ENCODE results near the gene ARSJ.
"Not testable (repeated sequence)": the region's sequence is repeated elsewhere in the genome, so short reads cannot be mapped to it uniquely, and the experiment has no call there.

The ARSJ gene

GRCh38 chr4:113957956-113958355 lies 21.5 kb downstream of the ARSJ start:
- no peak for DNase-seq (ENCODE audit: low spot score)

DNA sequence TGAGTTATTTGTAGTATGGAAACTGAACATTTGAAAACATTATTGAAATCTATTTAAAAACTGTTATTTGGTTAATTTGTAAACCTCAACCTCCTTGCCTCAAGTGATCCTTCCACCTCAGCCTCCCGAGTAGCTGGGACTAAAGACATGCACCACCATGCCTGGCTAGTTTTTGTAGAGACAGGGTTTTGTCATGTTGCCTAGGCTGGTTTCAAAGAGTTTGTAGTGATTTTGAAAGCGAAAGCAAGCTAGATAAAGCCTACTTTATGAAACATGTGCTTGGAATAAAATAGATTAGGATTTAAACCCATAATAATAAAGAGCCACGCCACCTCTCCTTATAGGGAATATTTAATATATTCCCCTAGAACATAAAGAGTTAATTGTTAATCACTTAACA lies 23.5 kb downstream of the ARSJ start:
- no peak for DNase-seq (ENCODE audit: low spot score)

DNA sequence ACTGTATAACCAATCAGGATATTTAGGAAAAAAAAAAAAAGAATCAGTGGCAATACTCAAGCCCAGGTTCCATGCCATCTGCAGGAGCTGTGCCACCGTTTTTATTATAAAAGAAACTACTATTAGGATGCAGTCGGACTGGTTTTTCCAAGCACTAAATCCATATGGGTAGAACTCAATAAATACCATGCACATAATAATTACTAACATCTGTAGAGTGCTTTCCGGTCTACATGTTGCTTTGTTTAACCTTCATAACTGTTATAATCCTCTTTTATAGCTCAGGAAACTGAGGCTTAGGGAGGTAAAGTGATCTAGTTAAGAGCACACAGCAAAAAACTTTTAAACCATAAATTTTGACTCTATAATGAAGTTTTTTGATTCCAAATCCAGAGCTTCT lies 24.0 kb downstream of the ARSJ start:
- no peak for DNase-seq (ENCODE audit: low spot score)

- DNase-seq (ENCODE audit: low spot score): no peak
Measured at GRCh38 chr4:113953888-113954287, 25.6 kb downstream of the ARSJ start.

DNA sequence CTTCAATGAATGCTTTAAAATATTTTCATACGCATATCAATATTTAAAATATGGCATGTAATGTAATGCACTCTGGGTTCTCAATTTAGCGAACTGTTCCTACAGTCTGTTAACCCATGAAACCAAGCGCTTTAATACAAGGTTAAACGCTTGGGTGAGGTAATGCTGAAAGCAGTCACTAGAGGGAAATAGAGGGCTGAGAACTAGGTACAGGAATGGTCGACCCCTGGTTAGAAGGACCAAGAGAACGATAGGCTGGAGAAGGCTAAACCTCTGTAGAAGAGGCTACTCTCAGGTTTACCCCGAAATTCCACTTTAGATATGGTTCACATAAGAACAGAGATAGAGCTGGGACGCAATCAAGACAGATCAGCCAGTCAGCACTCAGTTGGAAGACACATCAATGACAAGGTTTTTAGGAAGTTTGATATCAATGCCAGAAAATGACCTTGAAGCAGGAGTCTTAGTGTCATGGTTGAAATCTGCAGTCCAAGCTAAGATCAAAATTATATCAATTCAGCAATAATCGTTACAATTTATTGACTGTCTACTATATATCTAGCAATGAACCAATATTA lies 26.9 kb downstream of the ARSJ start:
- no peak for DNase-seq (ENCODE audit: low spot score)

GRCh38 chr4:113951263-113951662 lies 28.2 kb downstream of the ARSJ start:
- no peak for DNase-seq (ENCODE audit: low spot score)

DNA sequence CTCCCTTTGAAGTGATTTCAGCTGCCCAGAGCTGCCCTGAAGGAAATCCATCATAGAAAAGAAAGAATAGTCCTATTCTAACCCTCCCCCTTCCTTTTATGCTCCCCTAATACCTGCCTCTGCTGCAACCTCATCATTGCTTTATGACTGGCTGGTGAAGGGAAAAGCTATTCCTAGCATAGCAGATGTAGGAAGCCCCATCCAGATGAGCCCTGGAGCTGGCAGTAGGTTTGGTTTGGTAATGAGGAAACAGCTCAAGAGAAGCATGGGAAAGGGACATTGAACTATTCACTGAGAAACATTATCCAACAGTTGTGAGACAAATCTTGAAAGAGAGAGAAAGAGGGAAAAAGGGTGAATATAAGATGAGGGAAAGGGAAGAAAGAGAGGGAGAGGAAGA lies 29.2 kb downstream of the ARSJ start:
- no peak for DNase-seq (ENCODE audit: low spot score)

GRCh38 chr4:113947484-113947883 lies 32.0 kb downstream of the ARSJ start:
- no peak for DNase-seq (ENCODE audit: low spot score)

- no peak for DNase-seq (ENCODE audit: low spot score)
Measured at GRCh38 chr4:113945906-113946305, 33.5 kb downstream of the ARSJ start.

- DNase-seq (ENCODE audit: low spot score): no peak
Measured at GRCh38 chr4:113943863-113944262, 35.6 kb downstream of the ARSJ start.

DNA sequence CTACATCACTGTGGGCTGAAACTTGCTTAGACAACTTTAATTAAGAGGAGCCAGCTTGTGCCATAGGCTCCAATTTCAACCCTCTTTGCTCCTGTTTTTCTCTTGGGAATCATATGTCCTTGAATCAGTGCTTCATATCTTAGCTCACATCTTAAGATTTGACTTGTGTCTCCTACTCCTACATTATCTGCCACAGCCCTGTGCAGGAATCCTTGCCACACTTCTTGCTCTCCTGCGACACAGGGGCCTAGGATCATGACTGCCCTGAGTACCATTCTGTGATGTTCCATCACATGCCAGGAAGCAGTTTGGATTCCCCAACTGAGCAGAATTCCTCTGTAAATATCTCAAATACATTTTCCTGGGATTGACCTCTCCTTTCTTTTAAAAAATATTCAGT lies 36.4 kb downstream of the ARSJ start:
- DNase-seq (ENCODE audit: low spot score): no peak

GRCh38 chr4:113941836-113942235 lies 37.6 kb downstream of the ARSJ start:
- no peak for DNase-seq (ENCODE audit: low spot score)

GRCh38 chr4:113940103-113940502 lies 39.3 kb downstream of the ARSJ start:
- DNase-seq (ENCODE audit: low spot score): not testable (repeated sequence)

GRCh38 chr4:113935190-113935589 lies 44.3 kb downstream of the ARSJ start:
- no peak for DNase-seq (ENCODE audit: low spot score)

GRCh38 chr4:113924706-113925105 lies 54.7 kb downstream of the ARSJ start:
- DNase-seq (ENCODE audit: low spot score): not testable (repeated sequence)

DNA sequence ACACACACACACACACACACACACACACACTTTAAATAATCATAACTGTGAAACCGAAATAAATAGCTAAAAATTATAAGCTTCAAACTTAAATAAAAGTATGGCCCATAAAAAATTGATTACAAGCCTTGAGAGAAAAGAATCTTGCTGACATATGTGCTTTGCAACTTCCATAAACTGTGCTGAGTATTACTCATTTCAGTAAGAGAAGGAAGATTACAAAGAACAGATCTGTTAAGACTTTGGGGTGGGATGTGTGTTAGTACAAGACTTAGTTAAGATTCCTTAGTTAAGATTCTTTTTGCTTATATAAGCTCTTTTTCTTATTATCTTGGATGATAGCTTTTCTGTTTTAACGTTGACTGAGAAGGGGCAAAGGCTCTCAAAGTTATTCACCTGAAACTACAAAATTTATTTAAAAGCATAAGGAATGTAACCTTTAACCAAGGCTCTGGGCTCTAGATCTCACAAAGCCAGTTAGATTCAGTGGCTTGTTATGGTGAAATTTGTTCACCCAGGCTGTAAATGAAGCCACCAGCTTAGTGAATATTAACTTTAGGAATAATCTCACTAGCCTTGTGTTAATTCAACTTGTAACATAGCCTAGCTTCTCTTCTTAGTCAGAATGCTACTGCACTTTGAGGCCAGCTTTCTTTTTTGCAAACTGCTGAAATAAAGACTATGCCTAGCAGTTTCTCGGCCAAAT lies 58.2 kb downstream of the ARSJ start:
- no peak for DNase-seq (ENCODE audit: low spot score)

- DNase-seq (ENCODE audit: low spot score): no peak
Measured at GRCh38 chr4:113919611-113920010, 59.8 kb downstream of the ARSJ start.

GRCh38 chr4:113919145-113919544 lies 60.3 kb downstream of the ARSJ start:
- DNase-seq (ENCODE audit: low spot score): no peak

DNA sequence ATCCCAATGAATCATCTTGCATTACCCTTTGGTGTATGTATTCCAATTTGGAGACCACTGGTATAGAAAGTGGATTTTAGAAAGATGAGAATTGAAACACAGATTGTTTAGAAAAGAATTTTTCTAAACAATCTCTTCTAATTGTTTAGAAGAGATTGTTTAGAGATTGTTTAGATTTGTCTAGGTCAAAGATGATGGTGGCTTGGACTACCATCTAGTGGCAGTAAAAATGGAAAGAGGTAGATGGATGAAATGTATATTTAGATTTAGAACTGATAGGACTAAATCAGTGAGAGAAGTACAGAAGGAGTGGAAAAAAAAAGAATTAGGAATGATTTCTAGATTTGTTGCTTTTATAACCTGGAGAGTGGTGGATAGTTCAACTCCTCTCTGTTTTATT lies 70.6 kb downstream of the ARSJ start:
- DNase-seq (ENCODE audit: low spot score): no peak

DNA sequence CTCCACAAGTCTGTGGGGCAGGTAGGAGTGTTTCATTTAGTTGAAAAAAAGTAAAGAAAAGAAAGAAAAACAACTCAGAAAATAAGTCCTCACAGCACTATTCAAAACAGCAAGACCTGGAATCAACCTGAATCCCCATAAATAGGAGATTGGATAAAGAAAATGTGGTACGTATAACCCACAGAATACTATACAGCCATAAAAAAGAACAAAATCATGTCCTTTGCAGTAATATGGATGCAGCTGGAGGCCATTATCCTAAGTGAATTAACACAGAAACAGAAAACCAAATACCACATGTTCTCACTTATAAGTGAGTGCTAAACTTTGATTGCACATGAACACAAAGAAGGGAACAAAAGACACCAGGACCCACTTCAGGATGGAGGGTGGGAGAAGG lies 71.9 kb downstream of the ARSJ start:
- no peak for DNase-seq (ENCODE audit: low spot score)

DNA sequence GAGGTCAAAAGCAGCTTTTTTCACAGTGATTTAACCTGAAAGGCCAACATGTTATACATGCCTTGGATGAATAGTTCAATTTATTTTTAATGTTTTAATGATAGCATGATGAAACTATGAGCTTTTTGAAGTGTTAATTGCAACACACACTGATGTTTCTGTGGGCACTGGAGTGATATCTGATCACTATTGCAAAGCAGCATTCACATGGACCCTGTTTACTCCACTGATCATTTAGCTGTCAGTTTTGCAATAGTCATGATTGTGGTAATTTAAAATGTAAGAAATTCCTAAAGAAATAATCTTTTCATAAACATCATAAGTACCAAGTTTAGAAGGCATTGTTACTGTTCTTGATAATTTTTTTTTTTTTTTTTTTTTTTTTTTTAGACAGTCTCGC lies 74.1 kb downstream of the ARSJ start:
- no peak for DNase-seq (ENCODE audit: low spot score)

- DNase-seq (ENCODE audit: low spot score): no peak
Measured at GRCh38 chr4:113904877-113905276, 74.6 kb downstream of the ARSJ start.

- no peak for DNase-seq (ENCODE audit: low spot score)
Measured at GRCh38 chr4:113901994-113902787, 77.3 kb downstream of the ARSJ start.

All from hematopoietic multipotent progenitor cell treated with erythropoietin and hydrocortisone succinate and interleukin-3 and kit ligand, for 17 days (in vitro differentiated cells).